OCI-LY3 (cell line): Measurements from ENCODE around the gene NR3C1.

Experiments used
- CTCF ChIP-seq: fragments of 200-600, 300-600 bp; sonication (generic); IDR thresholded peaks from 2 replicates; pipeline ENCODE4 v1.5.1; 2014; ENCODE audit warnings: antibody characterized with exemption, low read length, low read depth
- EZH2phosphoT487 ChIP-seq: fragments of 200-600 bp; shearing (Covaris generic); IDR thresholded peaks from 2 replicates; pipeline ENCODE4 v1.6.1; 2018; ENCODE audit warnings: antibody characterized with exemption, mixed run types, low read depth

GRCh38 chr5:143442385-143442784 lies 38.9 kb upstream of the NR3C1 start:
- TF ChIP-seq CTCF (no peak), EZH2phosphoT487 (no peak)
